ENCODE measurements around the gene RAI1. TPM values are rescaled to one million over a fixed set of nuclear protein-coding genes. Genes with fewer than 3 reads are reported as not detected.

RAI1 gene
- total and polyA plus RNA-seq, 10 of the 15 experiments (the other 5 are each of a cell fraction or from before 2014, with no cell fraction given), result 0.66 to 37.7 (median 6.0) TPM

DNA sequence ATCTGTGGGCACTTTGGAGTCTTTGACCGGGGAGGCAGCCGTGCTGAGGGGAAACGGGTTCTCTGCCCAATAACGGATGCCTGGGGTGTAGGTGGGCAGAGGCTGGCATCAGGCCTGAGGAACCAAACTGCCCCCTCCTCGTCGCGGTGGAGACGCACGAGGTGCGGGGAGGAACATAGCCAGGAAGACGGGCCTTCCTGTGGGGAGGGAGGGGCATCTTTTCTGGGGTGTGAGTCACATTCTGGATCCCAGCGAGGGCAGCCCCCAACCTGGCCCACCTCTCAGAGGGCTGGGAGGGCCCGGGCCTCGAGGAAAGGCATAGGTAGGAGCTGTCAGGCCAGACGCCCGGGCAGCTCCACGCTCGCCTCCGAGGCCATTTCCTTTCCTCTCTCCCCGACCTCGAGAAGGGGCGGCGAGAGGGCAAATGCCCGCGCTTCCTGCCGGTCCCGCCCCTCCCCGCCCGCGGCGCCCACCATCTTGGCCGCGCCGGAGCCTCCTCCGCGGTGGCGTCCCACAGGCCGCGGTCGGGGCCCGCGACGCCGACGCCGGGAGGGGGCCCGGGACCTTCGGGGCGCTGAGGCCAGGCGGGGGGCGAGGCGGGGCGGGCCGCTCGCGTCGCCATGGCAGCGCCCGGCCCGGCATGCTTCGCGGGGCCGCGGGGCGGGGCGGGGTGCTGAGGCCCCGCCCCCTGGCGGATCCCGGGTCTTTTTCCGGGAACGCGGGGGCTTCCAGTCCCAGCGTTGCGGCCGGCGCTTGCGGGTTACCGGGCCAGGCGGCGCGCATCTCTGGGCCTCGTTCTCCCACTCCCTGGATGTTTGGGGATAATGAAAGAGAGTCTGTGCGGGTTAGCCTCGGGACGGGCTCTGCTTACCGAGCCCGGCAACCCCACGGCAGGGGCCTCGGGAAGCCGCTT, 13.2 kb downstream of the RAI1 start:
- Histone ChIP-seq H2AFZ (ENCODE audit: control insufficient read depth, low read depth, low read length) (peak overlapping the region; percentile 52), H3K36me3 (ENCODE audit: control insufficient read depth in 2 of 2, insufficient read depth in 2 of 2, low read length in 1 of 2) (no peaks in the 10 kb centered on the region), H3K27ac (ENCODE audit: control insufficient read depth, insufficient read depth) (peak overlapping the region; percentile 77), H3K27me3 (replicated peaks in 1 of 2; ENCODE audit: control insufficient read depth in 2 of 2, insufficient read depth in 2 of 2, low read length in 1 of 2) (no peaks in the 10 kb centered on the region), H3K79me2 (ENCODE audit: control insufficient read depth, insufficient read depth, low read length) (peaks cover 88% of the 10 kb centered on the region), H4K20me1 (ENCODE audit: control insufficient read depth, insufficient read depth) (no peaks in the 10 kb centered on the region), H3K4me2 (ENCODE audit: control insufficient read depth, insufficient read depth) (peak overlapping the region; percentile 88), H3K4me1 (ENCODE audit: control insufficient read depth, insufficient read depth, low read length) (peaks cover 55% of the 10 kb centered on the region), H3K9me3 (replicated peaks; ENCODE audit: control insufficient read depth, insufficient read depth, low read length) (no peaks in the 10 kb centered on the region), H3K4me3 (peak overlapping the region; percentile 86), H3K9ac (ENCODE audit: control insufficient read depth, insufficient read depth, low read length) (peak overlapping the region; percentile 86)
- in situ Hi-C loops (cut with MboI), result no loop called here
- ATAC-seq, result peak; percentile 51
- RAD21 ChIA-PET (ENCODE audit: unreplicated experiment), result interaction anchor here (1.0 to 6.4 kb wide), 2 partner anchors 11 to 142 kb away, joined by 4 to 75 read pairs; no protein-coding TSS in a partner anchor
- intact Hi-C loops (cut with micrococcal nuclease; ENCODE audit: unreplicated experiment), result loop anchor here (5.0 kb wide), 1 partner anchor 143 kb away; the partner anchor contains the start of gene SREBF1
- TSS peak; percentile 83 for BruUV-seq (replicated peaks)
- WGBS (ENCODE audit: insufficient coverage, insufficient replicate concordance, low lambda C conversion rate, missing lambda C conversion rate), result 1% methylated on average over 55 of the region's 90 CpGs
- FAIRE-seq, result peak; percentile 35
- SMC1A ChIA-PET (ENCODE audit: uncharacterized antibody, unreplicated experiment), result interaction anchor here (1.0 to 6.1 kb wide), 5 partner anchors 11 to 40 kb away, joined by 3 to 47 read pairs (median 3); partner anchors contain the start of gene RAI1
- POLR2A ChIA-PET, result interaction anchor here (1.2 to 5.8 kb wide), 2 partner anchors 11 to 54 kb away, joined by 3 to 56 read pairs; no protein-coding TSS in a partner anchor
- CTCF ChIA-PET, result interaction anchor here (1.3 to 1.5 kb wide), 3 partner anchors 11 to 20 kb away, joined by 3 to 4 read pairs (median 4); no protein-coding TSS in a partner anchor
- no peak for DNase-seq (ENCODE audit: low read depth, low spot score)
- TF ChIP-seq POLR2AphosphoS2 (IDR thresholded peaks at IDR 0.05; ENCODE audit: low read depth, low read length) (peak; percentile 45; the same call in 1 of the 2 replicates), POLR2A (IDR thresholded peaks at IDR 0.05; ENCODE audit: low read depth, low read length) (peak; percentile 59), BHLHE40 (IDR thresholded peaks at IDR 0.05; ENCODE audit: borderline replicate concordance in 1 of 2, low read depth in 2 of 2, low read length in 1 of 2) (peak in 1 of 2 experiments; percentile 22; a peak in 1 of 4 replicates), CBFB (IDR thresholded peaks at IDR 0.05; ENCODE audit: low read depth) (no peak; the same call in 1 of the 2 replicates), ZBTB11 (CRISPR knock-in tag; IDR thresholded peaks at IDR 0.05) (no peak), RUNX3 (IDR thresholded peaks at IDR 0.05; ENCODE audit: low read length) (peak; percentile 18; the same call in 1 of the 2 replicates), ATF7 (IDR thresholded peaks at IDR 0.05; ENCODE audit: low read depth) (no peak), BCL11A (IDR thresholded peaks at IDR 0.05; ENCODE audit: low read depth, low read length) (no peak), SREBF1 (IDR thresholded peaks at IDR 0.05; ENCODE audit: low read length) (no peak), CBX5 (IDR thresholded peaks at IDR 0.05; ENCODE audit: low read depth) (no peak), HDGF (IDR thresholded peaks at IDR 0.05) (peak; percentile 94), BACH1 (IDR thresholded peaks at IDR 0.05; ENCODE audit: borderline replicate concordance) (no peak), CREM (IDR thresholded peaks at IDR 0.05; ENCODE audit: low read depth) (no peak), NR2C1 (IDR thresholded peaks at IDR 0.05) (peak; percentile 49), ESRRA (IDR thresholded peaks at IDR 0.05; ENCODE audit: low read length) (no peak), MTA2 (IDR thresholded peaks at IDR 0.05; ENCODE audit: low read depth) (peak; percentile 30; the same call in 1 of the 2 replicates), IKZF2 (IDR thresholded peaks at IDR 0.05) (peak in 1 of 2 experiments; percentile 14; a peak in 3 of 4 replicates), IKZF1 (conservative IDR thresholded peaks at IDR 0.05) (peak; percentile 88), POLR2AphosphoS5 (IDR thresholded peaks at IDR 0.05; ENCODE audit: low read length) (peak; percentile 63)
